ENCODE data around the gene PCAT7.
"Not testable (repeated sequence)": the region's sequence is repeated elsewhere in the genome, so short reads cannot be mapped to it uniquely, and the experiment has no call there.

The PCAT7 gene

DNA sequence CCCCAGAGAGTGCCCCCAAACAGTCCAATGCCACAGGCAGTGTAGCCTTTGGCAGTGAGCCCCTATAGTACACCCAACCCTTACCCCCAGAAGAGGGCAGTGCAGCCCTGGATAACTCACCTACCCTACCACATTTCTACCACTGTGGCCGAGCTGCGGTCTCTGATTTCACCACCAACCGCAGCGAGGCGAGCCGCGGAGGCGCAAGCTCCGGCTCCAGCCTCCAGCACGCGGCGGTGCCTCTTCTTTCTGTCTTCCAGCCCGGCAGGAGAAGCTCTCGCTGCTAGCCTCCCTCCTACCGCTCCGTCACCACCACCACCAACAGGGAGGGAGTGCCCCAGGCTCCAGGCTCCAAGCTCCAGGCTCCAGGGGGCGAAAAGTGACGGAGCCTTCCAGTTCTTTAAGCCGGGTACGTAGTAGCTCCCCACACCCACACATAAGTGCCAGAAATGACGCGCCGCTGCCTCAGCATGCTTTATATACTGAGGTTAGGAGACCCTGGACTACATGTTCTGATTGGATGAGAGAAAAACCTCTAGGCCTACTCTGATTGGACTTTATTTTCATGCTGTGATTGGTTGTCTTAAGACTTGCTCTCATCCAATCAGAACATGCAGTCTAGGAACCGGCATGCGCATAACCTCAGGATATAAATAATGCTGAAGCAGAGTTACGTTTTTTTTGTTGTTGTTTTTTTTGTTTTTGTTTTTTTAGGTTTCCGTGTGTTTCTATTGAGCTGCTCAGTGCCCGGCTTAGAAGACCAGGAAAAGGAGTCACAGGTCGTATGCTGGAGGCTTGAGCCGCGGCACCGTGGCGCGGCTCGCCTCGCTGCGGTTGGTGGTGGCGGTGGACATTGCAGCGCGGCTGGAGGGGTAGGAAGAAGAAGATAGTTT lies at the start of gene PCAT7:
Gene PCAT7 (plus strand): TSS at position 645 of the 893 bp plus-strand sequence.
- peak; percentile 4 to 13 for DNase-seq

- DNase-seq: not testable (repeated sequence)
Measured at GRCh38 chr9:94506370-94506769, 48.5 kb upstream of the PCAT7 start.

GRCh38 chr9:94507531-94508258 lies 47.2 kb upstream of the PCAT7 start:
- no peak for DNase-seq

DNA sequence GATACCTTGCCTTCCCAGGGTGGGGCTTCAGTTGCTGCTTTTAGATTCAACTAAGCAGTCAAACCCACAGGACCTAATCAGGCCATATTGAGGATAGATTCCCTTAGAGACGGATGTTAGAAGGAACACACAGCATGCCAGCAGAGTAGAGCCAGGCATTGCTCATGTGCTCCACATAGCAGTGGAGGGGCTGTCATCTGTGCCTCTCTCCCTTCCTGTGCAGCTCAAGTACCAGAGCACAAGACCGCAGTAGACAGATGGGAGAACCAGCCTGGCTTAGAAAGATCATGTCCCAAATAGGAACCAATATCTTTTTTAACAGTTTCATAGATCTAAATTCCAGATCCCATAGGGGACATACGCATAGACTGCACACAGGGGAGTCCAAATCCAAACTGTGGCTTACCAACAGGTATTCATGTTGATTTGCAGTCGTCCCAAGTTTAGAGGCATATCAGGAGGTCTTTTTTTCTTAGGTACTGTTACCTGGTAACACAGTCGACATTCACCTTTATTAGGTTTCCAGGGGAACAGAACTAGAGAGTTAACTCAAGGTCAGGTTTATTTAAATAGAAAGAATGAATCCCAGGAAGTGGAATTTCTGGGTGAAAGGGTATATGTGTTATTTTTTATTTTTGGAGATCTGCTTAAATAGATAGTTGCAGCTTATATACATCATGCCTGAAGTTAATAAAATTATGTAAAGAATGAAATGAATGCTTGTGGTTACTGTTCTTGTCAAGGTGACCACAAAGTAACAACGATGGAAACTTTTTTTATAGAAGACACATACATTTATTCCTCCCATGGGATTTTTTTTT lies 43.5 kb upstream of the PCAT7 start:
- no peak for DNase-seq

DNA sequence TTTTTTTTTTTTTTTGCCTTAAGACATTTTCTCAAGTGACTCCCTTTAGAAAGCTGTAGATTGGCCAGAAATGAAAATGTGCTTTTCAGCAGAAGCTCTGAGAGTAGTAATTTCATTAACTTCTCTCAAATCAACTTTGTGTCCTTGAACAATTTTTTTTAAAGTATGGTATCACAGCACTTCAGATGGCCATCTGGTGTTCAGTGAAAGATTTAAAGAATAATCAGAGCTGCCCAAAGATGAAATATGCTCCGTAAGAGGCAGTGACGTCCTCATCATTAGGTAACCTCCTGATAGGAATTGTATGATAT lies 43.0 kb upstream of the PCAT7 start:
- DNase-seq: no peak

DNA sequence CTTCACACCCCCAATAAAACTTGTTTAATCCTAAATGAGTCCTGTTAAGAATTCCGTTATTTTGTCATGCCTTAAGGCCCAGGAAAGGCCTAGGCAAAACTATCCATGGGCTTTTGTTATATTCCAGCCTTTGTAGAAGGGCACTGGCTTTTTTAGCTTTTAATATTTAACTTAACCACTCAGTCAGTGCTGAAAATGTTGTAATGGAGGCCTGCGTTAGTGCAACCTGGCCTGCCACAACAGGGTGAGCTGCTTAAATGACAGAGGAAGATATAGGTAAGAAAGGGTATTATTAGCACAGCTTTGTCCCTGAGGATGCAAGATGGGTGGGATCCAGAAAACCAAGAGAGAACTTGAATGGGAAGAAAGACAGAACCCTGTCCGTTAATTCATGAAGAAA lies 40.2 kb upstream of the PCAT7 start:
- DNase-seq: no peak

DNA sequence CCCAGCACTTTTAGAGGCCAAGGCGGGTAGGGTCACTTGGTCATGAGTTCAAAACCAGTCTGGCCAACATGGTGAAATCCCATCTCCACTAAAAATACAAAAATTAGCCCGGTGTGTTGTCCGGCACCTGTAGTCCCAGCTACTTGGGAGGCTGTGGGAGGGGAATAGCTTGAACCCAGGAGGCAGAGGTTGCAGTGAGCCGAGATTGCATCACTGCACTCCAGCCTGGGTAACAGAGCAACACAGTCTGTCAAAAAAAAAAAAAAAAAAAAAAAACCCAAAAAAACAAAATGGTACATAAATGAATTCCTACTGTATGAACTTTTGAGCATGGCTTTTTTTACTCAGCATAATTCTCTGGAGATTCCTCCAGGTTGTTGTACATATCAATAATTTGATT lies 37.6 kb upstream of the PCAT7 start:
- DNase-seq: no peak

DNA sequence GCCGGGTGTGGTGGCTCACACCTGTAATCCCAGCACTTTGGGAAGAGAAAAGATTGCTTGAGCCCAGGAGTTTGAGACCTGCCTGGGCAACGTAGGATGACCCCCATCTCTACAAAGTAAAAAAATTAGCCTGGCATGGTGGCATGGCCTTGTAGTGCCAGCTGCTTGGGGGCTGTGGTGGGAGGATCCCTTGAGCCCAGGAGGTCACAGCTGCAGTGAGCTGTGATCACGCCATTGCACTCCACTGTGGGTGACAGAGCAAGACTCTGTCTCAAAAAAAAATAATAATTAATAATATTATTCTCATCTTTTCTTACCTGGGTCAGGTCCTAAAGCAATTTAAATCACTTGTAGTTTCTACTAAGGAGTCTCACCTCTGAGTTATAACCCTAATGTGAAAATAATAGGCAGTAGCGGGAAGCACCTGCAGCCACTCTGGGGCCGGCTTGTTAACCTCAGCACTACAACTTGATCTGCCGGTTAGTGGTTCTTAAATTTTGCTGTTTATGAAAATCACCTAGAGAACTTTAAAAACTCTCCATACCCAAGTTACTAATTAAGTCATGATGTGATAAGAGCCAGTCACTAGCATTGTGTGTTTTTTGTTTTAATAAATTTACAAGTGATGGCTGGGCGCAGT lies 29.4 kb upstream of the PCAT7 start:
- DNase-seq: no peak

GRCh38 chr9:94526271-94526670 lies 28.6 kb upstream of the PCAT7 start:
- no peak for DNase-seq

- DNase-seq: no peak
Measured at GRCh38 chr9:94526951-94527350, 27.9 kb upstream of the PCAT7 start.

DNA sequence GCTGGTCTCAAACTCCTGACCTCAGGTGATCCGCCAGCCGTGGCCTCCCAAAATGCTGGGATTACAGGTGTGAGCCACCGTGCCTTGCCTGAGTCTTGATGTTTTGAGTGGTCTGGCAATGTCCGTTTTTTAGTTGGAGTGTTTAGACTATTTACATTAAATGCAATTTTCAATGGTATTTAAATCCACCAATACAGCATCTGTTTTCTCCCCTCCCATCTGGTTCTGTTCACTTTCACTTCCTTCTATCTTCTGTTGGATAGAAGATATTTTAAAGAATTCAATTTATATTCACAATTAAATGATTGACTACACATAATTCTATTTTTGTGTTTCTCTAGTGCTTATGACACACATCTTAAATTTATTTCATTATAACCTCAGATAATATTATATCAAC lies 26.0 kb upstream of the PCAT7 start:
- no peak for DNase-seq

- no peak for DNase-seq
Measured at GRCh38 chr9:94533155-94533554, 21.7 kb upstream of the PCAT7 start.

GRCh38 chr9:94533601-94534000 lies 21.3 kb upstream of the PCAT7 start:
- no peak for DNase-seq

GRCh38 chr9:94534901-94535300 lies 20.0 kb upstream of the PCAT7 start:
- no peak for DNase-seq

DNA sequence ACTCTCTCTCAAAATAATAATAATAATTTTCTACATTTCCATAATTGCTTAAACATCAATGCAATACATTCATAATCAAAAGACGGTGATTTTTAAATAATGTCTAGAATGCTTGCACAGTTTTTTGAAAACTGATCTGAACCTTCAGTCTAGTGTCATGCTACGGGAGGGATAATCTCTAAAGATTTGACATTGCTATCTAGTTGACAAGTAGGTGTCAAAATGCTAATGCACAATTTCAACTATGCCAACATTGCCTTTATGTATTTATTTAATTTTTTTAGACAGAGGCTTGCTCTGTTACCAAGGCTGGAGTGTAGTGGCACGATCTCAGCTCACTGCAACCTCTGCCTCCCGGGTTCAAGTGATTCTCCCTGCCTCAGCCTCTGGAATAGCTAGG lies 16.0 kb upstream of the PCAT7 start:
- DNase-seq: no peak

- not testable (repeated sequence) for DNase-seq
Measured at GRCh38 chr9:94544335-94544734, 10.5 kb upstream of the PCAT7 start.

GRCh38 chr9:94545940-94546339 lies 8.9 kb upstream of the PCAT7 start:
- no peak for DNase-seq

DNA sequence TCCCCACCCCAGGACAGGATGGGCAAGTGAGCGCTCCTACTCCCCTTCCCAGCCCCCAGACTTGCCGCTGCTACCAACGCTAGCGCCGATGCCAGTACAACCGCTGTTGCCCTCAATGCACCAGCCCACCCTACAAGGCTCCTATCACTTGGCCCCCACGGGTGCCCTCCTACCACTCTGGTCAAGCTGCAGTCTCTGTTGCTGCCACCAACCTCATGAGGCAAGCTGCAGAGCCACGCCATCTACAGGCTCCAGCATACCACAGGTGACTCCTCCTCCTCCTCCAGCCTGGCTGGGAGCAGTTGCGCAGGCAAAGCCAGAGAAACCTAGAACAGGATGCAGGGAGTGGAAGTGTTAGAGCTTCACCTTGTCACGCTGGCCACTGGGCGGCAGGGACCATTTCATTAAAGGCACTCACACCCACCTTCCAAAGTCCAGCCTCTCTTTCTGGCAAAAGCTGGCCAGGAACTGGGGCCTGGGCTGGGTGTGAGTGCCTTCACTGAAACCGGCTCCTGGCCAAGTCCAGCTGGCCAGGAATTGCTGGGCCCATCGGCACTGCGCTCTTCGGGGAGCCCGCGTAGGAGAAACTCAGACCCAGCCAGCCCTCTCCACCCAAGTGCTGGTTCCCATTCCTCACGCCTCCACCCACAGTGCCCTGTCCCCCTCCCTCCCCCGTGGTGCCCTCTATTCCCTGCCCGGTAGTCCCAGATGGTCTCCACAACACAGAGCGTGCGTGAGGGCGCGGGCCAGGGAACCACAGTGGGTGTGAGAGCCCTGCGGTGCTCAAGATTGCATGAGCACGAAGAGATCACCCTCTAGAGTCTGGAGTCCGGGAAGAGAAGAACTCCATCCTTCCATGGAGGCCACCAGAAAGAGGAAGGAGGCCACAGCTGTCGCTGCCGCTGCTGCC lies 1.6 kb upstream of the PCAT7 start:
- DNase-seq: no peak

GRCh38 chr9:94554078-94554438 lies 825 bp upstream of the PCAT7 start:
- DNase-seq: no peak

DNA sequence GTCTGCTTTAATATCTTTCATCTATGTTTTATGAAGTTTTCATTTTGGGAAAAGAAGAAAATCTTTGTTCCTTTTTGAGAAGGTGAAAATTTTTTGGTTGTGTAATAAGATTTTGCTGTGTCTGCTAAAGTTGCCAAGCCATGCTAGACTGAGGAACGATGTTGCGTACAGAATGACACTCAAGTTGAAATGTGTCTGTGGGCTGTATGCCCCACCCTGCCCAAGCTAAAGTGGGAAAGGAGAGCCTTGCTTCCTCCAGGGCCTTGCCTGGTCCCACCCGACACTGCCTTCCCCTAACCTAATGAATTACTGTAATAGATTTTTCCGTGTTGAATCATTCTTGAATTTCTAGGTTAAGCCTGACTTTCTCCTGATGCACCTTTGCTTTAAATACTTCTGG lies 2.5 kb downstream of the PCAT7 start:
- DNase-seq: no peak

DNA sequence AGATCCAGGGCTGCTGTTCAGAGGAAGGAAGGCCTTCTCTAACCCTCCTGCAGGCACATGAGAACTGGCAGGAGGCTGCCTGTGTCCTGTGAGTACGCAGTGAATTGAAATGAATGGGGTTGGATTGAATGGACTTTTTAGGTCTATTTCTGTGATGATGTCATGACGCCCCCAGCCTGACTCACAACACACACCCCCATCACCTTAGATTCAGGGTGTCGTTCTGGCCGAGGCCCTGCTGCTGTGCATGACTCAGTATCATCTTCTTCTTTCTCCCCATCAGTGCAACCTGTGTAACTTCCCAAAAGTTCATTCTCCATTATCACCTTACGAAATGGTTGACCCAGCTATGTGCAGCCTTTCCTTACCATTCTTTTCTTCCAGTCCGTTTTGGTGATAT lies 5.4 kb downstream of the PCAT7 start:
- no peak for DNase-seq

DNA sequence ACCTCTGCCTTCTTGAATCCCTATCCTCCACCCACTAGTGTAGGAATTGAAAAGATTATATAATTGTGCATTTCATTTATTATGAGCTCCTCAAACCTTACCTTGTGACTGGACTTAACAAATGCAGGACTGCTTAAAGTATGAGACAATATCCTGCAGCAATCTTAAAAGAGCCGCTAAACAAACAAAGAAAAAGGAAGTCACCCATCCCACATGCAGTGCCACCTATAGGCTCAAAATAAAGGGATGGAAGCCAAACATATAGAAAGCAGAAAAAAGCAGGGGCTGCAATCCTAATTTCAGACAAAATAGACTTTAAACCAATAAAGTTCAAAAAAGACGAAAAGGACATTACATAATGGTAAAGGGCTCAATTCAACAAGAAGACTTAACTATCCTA lies 8.7 kb downstream of the PCAT7 start:
- no peak for DNase-seq
